GM23248 (cell line): ENCODE measurements around the gene ADK.

Experiments
- EZH2 ChIP-seq: fragments of 200-600 bp; sonication (generic); IDR thresholded peaks from 2 replicates; pipeline ENCODE4 v1.6.1; 2018; ENCODE audit warnings: antibody characterized with exemption, mild to moderate bottlenecking; ENCODE audit not compliant: insufficient read depth, poor library complexity, severe bottlenecking
- EZH2phosphoT487 ChIP-seq: fragments of 200-600 bp; sonication (generic); IDR thresholded peaks from 2 replicates; pipeline ENCODE4 v1.6.1; 2018; ENCODE audit warnings: antibody characterized with exemption, moderate library complexity, mild to moderate bottlenecking, low read depth; ENCODE audit not compliant: insufficient read depth

DNA sequence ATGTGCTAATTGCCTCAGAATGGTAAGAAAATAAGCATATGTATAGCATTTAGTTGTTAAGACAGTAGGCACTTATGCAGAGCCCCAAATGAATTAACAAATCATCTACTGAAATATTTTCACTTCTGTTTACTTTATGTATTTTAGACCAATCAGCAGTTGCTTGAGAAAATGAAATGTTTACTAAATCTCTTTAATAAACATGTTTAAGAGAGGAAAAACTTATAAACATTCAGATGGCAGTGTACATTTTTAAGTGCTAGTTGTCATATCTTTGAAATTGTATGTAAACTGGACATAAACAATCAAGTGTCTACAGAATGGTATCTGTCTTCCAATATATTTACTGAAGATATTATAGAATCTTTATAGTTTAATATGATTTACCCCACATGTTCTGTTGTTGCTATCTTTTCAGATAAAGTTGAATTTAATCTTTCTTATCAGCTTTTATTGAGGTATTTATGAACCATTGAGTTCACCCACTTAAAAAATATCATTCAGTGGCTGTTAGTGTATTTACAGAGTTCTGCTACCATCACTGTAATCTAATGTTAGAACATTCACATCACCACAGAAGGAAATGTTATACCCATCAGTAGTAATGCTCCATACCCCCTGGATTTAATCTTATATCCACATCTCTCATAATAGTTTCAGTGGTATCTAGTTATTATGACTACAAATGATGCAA, 264.3 kb downstream of the ADK start:
- TF ChIP-seq EZH2, result no peak
- no peak for TF ChIP-seq EZH2phosphoT487
